ENCODE data around the gene TMEM151B. TPM values are rescaled to one million over a fixed set of nuclear protein-coding genes. Genes with fewer than 3 reads are reported as not detected.

The TMEM151B gene
- total and polyA plus RNA-seq, 9 of the 15 experiments (the other 6 are each of a cell fraction or from before 2014, with no cell fraction given) = not detected

GRCh38 chr6:44246663-44247337, 23.4 kb upstream of the TMEM151B start, which contains the start of gene HSP90AB1 (continued):
- TF ChIP-seq ZNF655 (CRISPR knock-in tag; IDR thresholded peaks at IDR 0.05) = no peak
- TF ChIP-seq CREB5 (CRISPR knock-in tag; IDR thresholded peaks at IDR 0.05) = peak; percentile 71; the same call in 1 of the 2 replicates
- TF ChIP-seq KDM4B (IDR thresholded peaks at IDR 0.05; ENCODE audit: borderline replicate concordance in 2 of 2, low read depth in 1 of 2) = 0 out of 4 replicates have a peak, but pooled peaks of 1 of the 2 experiments have one; percentile 29
- TF ChIP-seq MAFG (tag; conservative IDR thresholded peaks at IDR 0.05) = no peak
- no peak for TF ChIP-seq HMGN3 (IDR thresholded peaks at IDR 0.05; ENCODE audit: borderline replicate concordance, extremely low read depth, insufficient read length, low read depth, low read length)
- TF ChIP-seq RBM25 (IDR thresholded peaks at IDR 0.05; ENCODE audit: low read depth, low read length, severe bottlenecking) = peak; percentile 7
- TF ChIP-seq SRSF9 (IDR thresholded peaks at IDR 0.05; ENCODE audit: borderline replicate concordance, low read depth, low read length) = no peak
- no peak for TF ChIP-seq REST (IDR thresholded peaks at IDR 0.05; ENCODE audit: borderline replicate concordance)
- no peak for TF ChIP-seq REST (CRISPR knock-in tag; IDR thresholded peaks at IDR 0.05; ENCODE audit: low read depth)
- TF ChIP-seq ZNF217 (CRISPR knock-in tag; IDR thresholded peaks at IDR 0.05) = no peak
- TF ChIP-seq ZNF165 (CRISPR knock-in tag; IDR thresholded peaks at IDR 0.05; ENCODE audit: borderline replicate concordance) = no peak
- TF ChIP-seq MCM5 (IDR thresholded peaks at IDR 0.05; ENCODE audit: low read depth) = no peak
- peak; percentile 14 for TF ChIP-seq ZFP36 (IDR thresholded peaks at IDR 0.05; ENCODE audit: low read depth, low read length, partially characterized antibody)
- peak; percentile 30; the same call in 1 of the 2 replicates for TF ChIP-seq KLF13 (tag; IDR thresholded peaks at IDR 0.05; ENCODE audit: borderline replicate concordance, low read depth)
- peak; percentile 99 for TF ChIP-seq PHF8 (IDR thresholded peaks at IDR 0.05; ENCODE audit: borderline replicate concordance, low read length)

Measured in K562 (cell line).